ENCODE data around the gene TSPAN8. TPM values are rescaled to one million over a fixed set of nuclear protein-coding genes. Genes with fewer than 3 reads are reported as not detected.

Gene TSPAN8
- total and polyA plus RNA-seq, 9 of the 15 experiments (the other 6 are each of a cell fraction or from before 2014, with no cell fraction given): 0.11 to 0.55 (median 0.25) TPM; not detected in 2

- TF ChIP-seq SMAD1 (IDR thresholded peaks at IDR 0.05; ENCODE audit: low read depth, low read length, partially characterized antibody) (no peak), ZBED1 (IDR thresholded peaks at IDR 0.05) (no peak), HOXB6 (CRISPR knock-in tag; IDR thresholded peaks at IDR 0.05; ENCODE audit: borderline replicate concordance) (no peak), DPF2 (IDR thresholded peaks at IDR 0.05) (no peak), NFXL1 (CRISPR knock-in tag; IDR thresholded peaks at IDR 0.05) (no peak), FOXJ2 (tag; IDR thresholded peaks at IDR 0.05) (no peak)
These were observed 48.0 kb downstream of the TSPAN8 start (continued) for GRCh38 chr12:71109834-71110233.

- TF ChIP-seq ZKSCAN1 (IDR thresholded peaks at IDR 0.05; ENCODE audit: low read depth, low read length): no peak
- no peaks in the 10 kb centered on the region for H3K27me3 ChIP-seq (ENCODE audit: control insufficient read depth in 2 of 2, insufficient read depth in 2 of 2, low read length in 2 of 2)
- no peaks in the 10 kb centered on the region for H3K36me3 ChIP-seq (ENCODE audit: control insufficient read depth, insufficient read depth, low read length)
- no TSS peak for BruUV-seq (replicated peaks)
- H3K4me2 ChIP-seq (ENCODE audit: insufficient read depth, low read length): no peak overlapping the region
- no peaks in the 10 kb centered on the region for H4K20me1 ChIP-seq (replicated peaks; ENCODE audit: control insufficient read depth, insufficient read depth, low read length)
- H3K79me2 ChIP-seq (ENCODE audit: control insufficient read depth, insufficient read depth, low read length): no peaks in the 10 kb centered on the region
- no peaks in the 10 kb centered on the region for H3K4me1 ChIP-seq (replicated peaks in 1 of 2; ENCODE audit: control insufficient read depth in 2 of 2, insufficient read depth in 2 of 2, low read length in 2 of 2)
- intact Hi-C loops (cut with micrococcal nuclease): no loop called here
- CTCF ChIA-PET (ENCODE audit: low intra/inter-chr PET ratio): no interaction called here
- DNase-seq (ENCODE audit: extremely low read depth in 1 of 4, low spot score in 3 of 4) (no peak), ATAC-seq (no peak), FAIRE-seq (no peak)
- WGBS (ENCODE audit: insufficient coverage, low coverage, missing lambda C conversion rate): 2% methylated on average over 3 of the region's 3 CpGs
- H3K9ac ChIP-seq (ENCODE audit: insufficient read depth in 1 of 2, low read depth in 2 of 2, low read length in 2 of 2): no peak overlapping the region
- H3K4me3 ChIP-seq: no peak overlapping the region
- H3K9me1 ChIP-seq (ENCODE audit: control insufficient read depth, insufficient read depth, low read length): no peaks in the 10 kb centered on the region
- in situ Hi-C loops (cut with MboI): no loop called here
- H3K9me3 ChIP-seq (replicated peaks; ENCODE audit: control insufficient read depth, insufficient read depth, low read depth, low read length): 0 out of 2 replicates have a peak, but pooled peaks cover under 1% of the 10 kb centered on the region
- H2AFZ ChIP-seq (ENCODE audit: low read depth, low read length): no peak overlapping the region
- no peak overlapping the region for H3K27ac ChIP-seq (ENCODE audit: extremely low read depth, low read depth, low read length)
- POLR2A ChIA-PET: no interaction called here
These were observed 49.4 kb downstream of the TSPAN8 start for GRCh38 chr12:71108355-71108754.
